ENCODE data around the gene ADCY5. TPM values are rescaled to one million over a fixed set of nuclear protein-coding genes. Genes with fewer than 3 reads are reported as not detected.

The ADCY5 gene
- total RNA-seq, 4 donors from 2014 or later, result 119 to 251 (median 185) TPM

DNA sequence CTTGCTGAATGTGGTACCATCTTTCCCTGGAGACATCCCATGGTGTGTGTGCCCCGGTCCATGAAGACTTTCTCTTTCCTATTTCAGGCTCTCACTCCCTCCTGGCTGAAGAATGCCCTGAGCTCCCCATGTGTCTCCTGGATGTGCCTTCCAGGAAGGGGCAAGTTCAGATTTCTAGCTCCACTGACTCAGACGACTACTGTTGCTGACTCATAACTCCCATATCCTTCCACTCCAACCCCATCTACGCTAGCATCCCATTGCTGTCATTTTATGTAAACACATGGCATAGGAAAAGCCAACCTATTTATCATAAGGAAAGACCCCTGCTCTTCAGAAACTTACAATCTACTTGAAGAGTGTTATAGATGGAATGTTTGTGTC, 95.0 kb downstream of the ADCY5 start:
- Histone ChIP-seq H3K36me3 (no peaks in the 10 kb centered on the region), H3K27me3 (no peaks in the 10 kb centered on the region), H3K27ac (peak overlapping the region; percentile 30 to 86 (median 79)), H3K4me3 (no peak overlapping the region), H3K4me1 (peaks cover 0 to 85% (median 22%) of the 10 kb centered on the region in 3 donors), H3K9me3 (no peaks in the 10 kb centered on the region)
- TF ChIP-seq EP300 (IDR thresholded peaks at IDR 0.05) (no peak), POLR2AphosphoS5 (IDR thresholded peaks at IDR 0.05) (peak; percentile 77)
- 43 to 67% methylated on average over 3 of the region's 3 CpGs for WGBS, 2 donors (ENCODE audit: low coverage in 1 of 2)
- ATAC-seq, result no peak

DNA sequence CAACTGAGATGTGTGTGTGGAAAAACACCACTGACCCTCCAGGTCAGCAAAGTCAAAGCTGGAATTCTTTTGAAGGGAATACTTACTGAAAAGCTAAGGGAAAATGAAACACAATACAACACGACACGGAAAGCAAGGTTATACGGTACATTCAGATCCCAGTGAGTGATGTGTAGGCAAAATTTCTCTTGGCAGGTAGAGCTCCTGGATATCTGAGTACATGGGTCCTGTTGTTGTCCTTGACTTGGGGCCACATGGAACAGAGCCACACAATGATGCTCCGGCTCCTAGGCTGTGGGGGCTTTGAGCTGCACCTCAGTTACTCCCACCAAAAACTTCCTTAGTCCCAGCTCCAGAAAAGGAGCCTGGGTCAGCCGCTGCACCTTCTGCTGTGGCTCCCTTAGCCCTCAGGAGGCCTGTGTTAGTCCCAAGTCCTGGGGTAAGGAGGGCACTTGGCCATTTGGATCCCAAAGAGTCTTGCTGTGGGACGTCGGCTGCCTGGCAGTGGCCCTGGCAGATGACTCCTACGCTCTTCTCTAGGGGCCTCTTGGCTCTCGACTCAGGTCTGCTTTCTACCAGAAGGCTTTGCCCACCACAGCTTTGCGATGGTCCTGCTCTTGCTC, 95.6 kb downstream of the ADCY5 start:
- Histone ChIP-seq H3K9me3 (no peaks in the 10 kb centered on the region), H3K4me3 (no peak overlapping the region), H3K27me3 (no peaks in the 10 kb centered on the region), H3K27ac (peak overlapping the region; percentile 30 to 86 (median 79)), H3K36me3 (no peaks in the 10 kb centered on the region), H3K4me1 (peaks cover 0 to 85% (median 22%) of the 10 kb centered on the region in 3 donors)
- WGBS, 2 donors (ENCODE audit: low coverage in 1 of 2), result 80 to 87% methylated on average over 6 to 10 of the region's 10 CpGs
- ATAC-seq, result no peak
- TF ChIP-seq EP300 (IDR thresholded peaks at IDR 0.05), result no peak
- no peak for TF ChIP-seq POLR2A (IDR thresholded peaks at IDR 0.05)
- TF ChIP-seq, protein P1, sequence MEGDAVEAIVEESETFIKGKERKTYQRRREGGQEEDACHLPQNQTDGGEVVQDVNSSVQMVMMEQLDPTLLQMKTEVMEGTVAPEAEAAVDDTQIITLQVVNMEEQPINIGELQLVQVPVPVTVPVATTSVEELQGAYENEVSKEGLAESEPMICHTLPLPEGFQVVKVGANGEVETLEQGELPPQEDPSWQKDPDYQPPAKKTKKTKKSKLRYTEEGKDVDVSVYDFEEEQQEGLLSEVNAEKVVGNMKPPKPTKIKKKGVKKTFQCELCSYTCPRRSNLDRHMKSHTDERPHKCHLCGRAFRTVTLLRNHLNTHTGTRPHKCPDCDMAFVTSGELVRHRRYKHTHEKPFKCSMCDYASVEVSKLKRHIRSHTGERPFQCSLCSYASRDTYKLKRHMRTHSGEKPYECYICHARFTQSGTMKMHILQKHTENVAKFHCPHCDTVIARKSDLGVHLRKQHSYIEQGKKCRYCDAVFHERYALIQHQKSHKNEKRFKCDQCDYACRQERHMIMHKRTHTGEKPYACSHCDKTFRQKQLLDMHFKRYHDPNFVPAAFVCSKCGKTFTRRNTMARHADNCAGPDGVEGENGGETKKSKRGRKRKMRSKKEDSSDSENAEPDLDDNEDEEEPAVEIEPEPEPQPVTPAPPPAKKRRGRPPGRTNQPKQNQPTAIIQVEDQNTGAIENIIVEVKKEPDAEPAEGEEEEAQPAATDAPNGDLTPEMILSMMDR (IDR thresholded peaks at IDR 0.05), result no peak
- TF ChIP-seq POLR2AphosphoS5 (IDR thresholded peaks at IDR 0.05), result no peak

DNA sequence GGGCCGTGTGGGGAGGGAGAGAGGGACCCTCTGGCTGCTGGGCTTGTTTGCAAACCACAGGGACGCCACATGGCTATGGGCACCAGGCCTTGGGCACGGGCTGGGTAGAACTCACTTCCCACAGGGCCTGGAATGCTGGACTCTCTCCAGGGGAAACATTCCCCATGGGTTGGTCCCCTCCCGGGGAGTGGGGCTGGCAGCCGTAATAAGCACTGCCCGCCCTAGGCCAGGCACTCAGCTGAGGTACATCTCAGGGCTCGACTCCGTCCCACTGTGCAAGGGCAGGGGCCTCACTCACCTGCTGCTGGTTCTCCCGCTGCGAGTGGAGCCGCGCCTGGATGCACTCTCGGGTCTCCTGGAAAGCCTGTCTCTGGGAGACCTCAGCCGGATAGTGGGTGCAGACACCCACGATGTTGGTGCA, 96.7 kb downstream of the ADCY5 start:
- 30% methylated on average over 2 of the region's 15 CpGs; no CpG with 5 or more reads in 1 of the 2 donors for WGBS, 2 donors (ENCODE audit: low coverage in 1 of 2)
- TF ChIP-seq EP300 (IDR thresholded peaks at IDR 0.05) (no peak), POLR2A (IDR thresholded peaks at IDR 0.05) (no peak), POLR2AphosphoS5 (IDR thresholded peaks at IDR 0.05) (peak; percentile 50)
- TF ChIP-seq, protein P1 (IDR thresholded peaks at IDR 0.05), result no peak
- no peaks in the 10 kb centered on the region for H3K27me3 ChIP-seq
- no peak overlapping the region for H3K4me3 ChIP-seq
- peak; percentile 57 for ATAC-seq
- no peaks in the 10 kb centered on the region for H3K36me3 ChIP-seq
- H3K9me3 ChIP-seq, result no peaks in the 10 kb centered on the region
- peaks cover 0 to 85% (median 24%) of the 10 kb centered on the region in 3 donors for H3K4me1 ChIP-seq
- peak overlapping the region; percentile 30 to 86 (median 79) for H3K27ac ChIP-seq

DNA sequence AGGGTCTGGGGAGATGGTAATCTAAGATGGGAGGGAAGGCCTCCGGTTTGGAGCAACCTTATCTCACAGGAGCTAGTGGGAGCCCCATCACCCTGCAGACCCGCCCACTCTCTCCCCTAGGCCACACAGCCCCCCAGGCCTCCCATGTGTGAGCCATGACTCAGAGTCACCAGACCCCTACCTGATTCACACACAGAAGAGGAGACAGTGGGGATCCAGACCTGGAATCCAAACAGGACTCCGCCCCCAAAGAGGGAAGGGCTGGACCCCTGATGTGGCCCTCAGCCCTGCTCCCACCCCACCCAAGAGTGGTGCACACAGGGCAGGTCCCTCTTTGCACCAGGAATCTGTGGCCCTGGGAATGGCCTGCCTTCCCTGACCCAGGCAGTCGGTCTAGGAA, 97.4 kb downstream of the ADCY5 start:
- TF ChIP-seq EP300 (IDR thresholded peaks at IDR 0.05), result no peak
- no peak for TF ChIP-seq POLR2A (IDR thresholded peaks at IDR 0.05)
- TF ChIP-seq POLR2AphosphoS5 (IDR thresholded peaks at IDR 0.05), result no peak
- TF ChIP-seq, protein P1 (IDR thresholded peaks at IDR 0.05), result no peak
- Histone ChIP-seq H3K9me3 (no peaks in the 10 kb centered on the region), H3K27me3 (no peaks in the 10 kb centered on the region), H3K27ac (peak overlapping the region; percentile 7 to 86 (median 79)), H3K4me1 (peaks cover 0 to 85% (median 26%) of the 10 kb centered on the region in 3 donors), H3K4me3 (no peak overlapping the region), H3K36me3 (no peaks in the 10 kb centered on the region)
- WGBS, 2 donors (ENCODE audit: low coverage in 1 of 2), result 42% methylated on average over 2 of the region's 4 CpGs; no CpG with 5 or more reads in 1 of the 2 donors
- no peak for ATAC-seq

DNA sequence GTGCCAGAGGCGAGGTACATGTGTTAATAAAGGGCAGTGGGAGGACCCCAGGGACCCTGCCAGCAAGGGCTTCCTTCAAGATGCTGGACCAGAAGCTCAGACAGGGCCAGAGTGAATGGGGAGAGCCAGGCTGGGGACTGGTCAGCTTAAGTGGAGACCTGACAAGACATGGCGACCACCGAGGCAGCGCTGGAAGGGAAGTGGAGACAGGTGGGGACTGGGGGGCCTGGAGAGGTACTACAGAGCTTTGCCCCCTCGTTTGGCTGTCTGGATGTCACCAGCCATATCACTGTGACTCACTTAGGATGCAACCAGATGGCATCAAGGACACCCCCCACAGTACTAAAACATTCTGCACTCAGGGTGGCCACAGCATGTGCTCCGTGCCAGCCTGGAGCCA, 97.9 kb downstream of the ADCY5 start:
- Histone ChIP-seq H3K4me1 (peaks cover 0 to 87% (median 28%) of the 10 kb centered on the region in 3 donors), H3K27me3 (no peaks in the 10 kb centered on the region), H3K36me3 (no peaks in the 10 kb centered on the region), H3K4me3 (no peak overlapping the region), H3K9me3 (no peaks in the 10 kb centered on the region), H3K27ac (peak overlapping the region; percentile 7 to 86 (median 79))
- ATAC-seq, result no peak
- no peak for TF ChIP-seq POLR2AphosphoS5 (IDR thresholded peaks at IDR 0.05)
- WGBS, 2 donors (ENCODE audit: low coverage in 1 of 2), result 92 to 93% methylated on average over 2 to 4 of the region's 6 CpGs
